MCF 10A (cell line): ENCODE data around the gene SLC6A6. TPM values are rescaled to one million over a fixed set of nuclear protein-coding genes. Genes with fewer than 3 reads are reported as not detected.
A peak's percentile ranks its signal among the peaks of the same experiment; 100 is the strongest.

Experiments
- BruUV-seq: library from RNA; stranded (reverse); fragments of 400-500 nt; replicated peaks from 2 replicates; lab custom pipeline; 2021; lab: Mats Ljungman, UMichigan
- CTCF ChIA-PET: fragments of 300-600 bp; sonication (Branson Sonifier 250); formaldehyde crosslinking; extraction: SDS; loops from one replicate; lab custom pipeline; 2021; ENCODE audit warnings: antibody characterized with exemption, inconsistent platforms; lab: Yijun Ruan, JAX
- POLR2A ChIA-PET: fragments of 300-600, 350-650 bp; sonication (Branson Sonifier 250); formaldehyde crosslinking; extraction: SDS; loops from one replicate; lab custom pipeline; 2020; ENCODE audit warnings: antibody characterized with exemption, inconsistent platforms; lab: Yijun Ruan, JAX
- DNase-seq: peaks from one replicate; pipeline ENCODE4 v3.0.0-alpha.2; 2018; ENCODE audit not compliant: unreplicated experiment
- H3K27ac Mint-ChIP-seq: one replicate; pipeline ENCODE4 v1.8.0; 2022; ENCODE audit warnings: mild to moderate bottlenecking, low read depth, mixed read lengths; ENCODE audit not compliant: unreplicated experiment
- H3K27me3 Mint-ChIP-seq: one replicate; pipeline ENCODE4 v1.8.0; 2022; ENCODE audit warnings: mixed read lengths; ENCODE audit not compliant: insufficient read depth, unreplicated experiment
- H3K36me3 Mint-ChIP-seq: one replicate; pipeline ENCODE4 v1.8.0; 2022; ENCODE audit warnings: mild to moderate bottlenecking, moderate library complexity, mixed read lengths; ENCODE audit not compliant: insufficient read depth, unreplicated experiment
- H3K4me1 Mint-ChIP-seq: one replicate; pipeline ENCODE4 v1.8.0; 2022; ENCODE audit warnings: mixed read lengths; ENCODE audit not compliant: insufficient read depth, unreplicated experiment
- H3K4me3 Mint-ChIP-seq: one replicate; pipeline ENCODE4 v1.8.0; 2022; ENCODE audit warnings: mild to moderate bottlenecking, moderate library complexity, mixed read lengths; ENCODE audit not compliant: unreplicated experiment
- H3K9me3 Mint-ChIP-seq: one replicate; pipeline ENCODE4 v1.8.0; 2022; ENCODE audit warnings: mixed read lengths; ENCODE audit not compliant: unreplicated experiment
- CTCF ChIP-seq: fragments of 200-600 bp; IDR thresholded peaks from one replicate; pipeline ENCODE4 v1.8.0; 2022; ENCODE audit warnings: antibody characterized with exemption, mild to moderate bottlenecking; ENCODE audit not compliant: unreplicated experiment
- intact Hi-C: fragments of 100-400 bp; cut with micrococcal nuclease; formaldehyde crosslinking; loops from 2 replicates; pipeline ENCODE4 v1.14.1; 2022
- total RNA-seq: library from RNA; stranded (reverse); gene quantifications from 2 replicates; pipeline ENCODE4 v1.2.3, GENCODE V29; 2022

SLC6A6 gene
- total RNA-seq, 1 experiment from 2014 or later, result 7.6 TPM

DNA sequence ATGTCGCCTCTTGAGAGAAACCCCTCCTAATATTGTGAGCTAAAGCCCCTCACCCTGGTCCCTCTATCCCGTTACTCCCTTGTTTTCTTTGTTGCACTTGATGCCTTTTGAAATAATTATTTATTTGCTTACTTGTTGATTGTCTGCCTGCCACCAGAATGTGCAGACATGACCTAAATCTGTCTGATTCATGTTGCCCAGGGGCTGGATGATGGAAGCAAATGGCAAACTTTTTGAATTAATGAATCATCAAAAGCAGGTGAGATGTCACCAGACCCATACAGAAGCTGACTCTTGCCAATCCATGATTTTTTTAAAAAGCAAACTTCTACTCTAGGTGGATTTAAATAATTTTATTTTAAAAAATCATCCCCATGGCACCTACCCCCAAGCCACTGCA lies 88.4 kb downstream of the SLC6A6 start:
- BruUV-seq, result no TSS peak
- TF ChIP-seq CTCF, result no peak
- no peaks in the 10 kb centered on the region for H3K27me3 Mint-ChIP-seq
- no peak overlapping the region for H3K27ac Mint-ChIP-seq
- H3K4me1 Mint-ChIP-seq, result peaks cover 16% of the 10 kb centered on the region
- POLR2A ChIA-PET, result no interaction called here
- CTCF ChIA-PET, result interaction anchor here (0.5 to 1.2 kb wide), 4 partner anchors 9 to 833 kb away, joined by 3 read pairs; no protein-coding TSS in a partner anchor
- intact Hi-C loops, result no loop called here
- peak; percentile 38 for DNase-seq
- no peak overlapping the region for H3K4me3 Mint-ChIP-seq
- no peaks in the 10 kb centered on the region for H3K9me3 Mint-ChIP-seq
- no peaks in the 10 kb centered on the region for H3K36me3 Mint-ChIP-seq

DNA sequence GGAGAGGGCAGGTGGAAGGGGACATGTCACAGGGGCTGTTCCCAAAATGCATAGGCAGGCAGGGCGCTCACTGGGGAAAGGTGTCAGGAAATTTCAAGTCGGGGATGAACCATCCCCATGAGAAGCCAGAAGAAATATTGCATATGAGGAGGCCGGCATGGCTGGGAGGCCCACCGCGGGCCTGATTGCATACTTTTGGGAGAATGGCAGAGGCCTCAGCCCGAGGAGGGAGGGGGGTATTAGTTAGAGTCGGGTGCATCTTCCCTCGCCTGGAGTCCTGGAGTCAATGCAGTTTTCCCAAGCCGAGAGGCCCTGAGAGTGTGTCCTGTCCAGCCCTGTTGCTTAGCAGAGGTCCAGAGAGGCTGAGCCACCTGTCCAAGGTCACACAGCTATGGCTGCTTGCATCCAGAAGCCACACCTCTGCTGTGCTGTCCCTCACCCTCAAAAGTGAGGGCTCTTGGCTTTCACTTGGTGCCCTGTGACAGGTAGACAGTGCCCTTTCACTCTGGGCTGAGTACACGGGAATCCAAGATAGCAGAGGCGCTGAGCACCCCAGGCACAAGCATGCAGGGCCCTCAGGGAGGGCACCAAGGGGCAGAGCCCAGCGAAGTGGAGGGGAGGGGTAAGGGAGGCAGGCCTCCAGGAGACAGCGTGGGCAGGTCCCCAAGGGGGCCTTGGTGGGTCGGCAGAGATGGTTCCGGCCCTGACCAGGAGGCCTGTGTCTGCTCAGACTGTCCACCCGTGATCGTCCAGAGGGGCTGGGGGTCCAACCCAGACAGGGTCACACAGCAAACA lies 89.2 kb downstream of the SLC6A6 start:
- no peak for DNase-seq
- Mint-ChIP-seq H3K4me3 (no peak overlapping the region), H3K36me3 (no peaks in the 10 kb centered on the region), H3K27ac (no peak overlapping the region), H3K27me3 (no peaks in the 10 kb centered on the region), H3K4me1 (peaks cover 16% of the 10 kb centered on the region), H3K9me3 (no peaks in the 10 kb centered on the region)
- TF ChIP-seq CTCF, result no peak
- no TSS peak for BruUV-seq
- ChIA-PET CTCF (interaction anchor here (0.5 to 1.1 kb wide), 2 partner anchors 24 to 833 kb away, joined by 3 read pairs; no protein-coding TSS in a partner anchor), POLR2A (no interaction called here)
- intact Hi-C loops, result no loop called here

DNA sequence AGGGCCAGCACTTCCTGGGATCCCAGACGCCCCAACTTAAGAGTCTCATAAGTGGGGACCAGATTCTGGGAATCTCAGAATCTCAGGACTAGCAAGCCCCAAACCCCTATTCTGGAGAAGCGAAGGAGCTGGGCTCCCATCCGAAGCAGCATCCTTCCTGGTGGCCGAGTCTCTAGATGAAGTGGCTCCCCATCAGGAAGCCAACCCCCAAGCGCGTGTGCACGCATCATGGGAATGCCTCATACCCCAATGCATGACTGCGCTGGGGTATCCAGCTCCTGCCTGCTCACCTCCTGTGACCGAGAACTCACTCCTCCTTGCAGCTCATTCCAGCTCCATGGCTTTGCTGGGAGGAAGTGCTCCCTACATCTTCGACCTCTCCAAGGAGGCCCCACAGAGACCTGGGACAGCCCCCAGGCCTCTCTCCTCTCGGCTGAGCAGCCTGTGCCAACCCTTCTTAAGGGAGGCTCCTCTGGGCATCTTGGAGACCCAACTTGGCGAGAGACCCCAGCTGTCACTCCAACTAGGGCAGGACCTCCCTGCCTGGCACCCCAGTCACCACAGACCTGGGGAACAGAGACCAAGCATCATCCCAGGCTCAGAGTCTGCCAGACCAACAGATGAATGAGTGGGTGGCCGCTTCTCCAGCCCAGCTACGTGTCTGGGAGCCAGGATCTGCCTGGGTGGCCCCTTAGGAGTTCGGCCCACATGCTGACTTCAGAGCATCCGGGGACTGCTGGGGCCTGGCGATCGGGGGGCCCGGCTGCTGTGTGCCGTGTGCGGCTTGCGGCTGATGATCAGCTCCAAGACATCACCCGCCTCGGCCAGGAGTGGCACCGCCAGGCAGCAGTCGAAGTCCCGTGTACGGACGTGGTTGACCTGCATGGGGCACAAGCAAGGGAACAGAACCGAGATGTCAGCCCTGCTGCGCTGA lies 90.8 kb downstream of the SLC6A6 start:
- DNase-seq, result no peak
- POLR2A ChIA-PET, result no interaction called here
- BruUV-seq, result no TSS peak
- Mint-ChIP-seq H3K9me3 (no peaks in the 10 kb centered on the region), H3K4me3 (no peak overlapping the region), H3K36me3 (no peaks in the 10 kb centered on the region), H3K27ac (no peak overlapping the region), H3K4me1 (peaks cover 16% of the 10 kb centered on the region), H3K27me3 (peaks cover 13% of the 10 kb centered on the region)
- CTCF ChIA-PET, result interaction anchor here (0.9 to 1.2 kb wide), 2 partner anchors 25 to 133 kb away, joined by 3 to 4 read pairs; no protein-coding TSS in a partner anchor
- no peak for TF ChIP-seq CTCF
- intact Hi-C loops, result no loop called here
